Measurements from ENCODE around the gene AGAP5. TPM values are rescaled to one million over a fixed set of nuclear protein-coding genes. Genes with fewer than 3 reads are reported as not detected.
"Not testable (repeated sequence)": the region's sequence is repeated elsewhere in the genome, so short reads cannot be mapped to it uniquely, and the experiment has no call there.

Gene AGAP5
- total RNA-seq, 4 donors from 2014 or later, result 3.0 to 11.2 (median 5.2) TPM

- H3K4me3 ChIP-seq (ENCODE audit: low read depth, poor library complexity, severe bottlenecking); intact Hi-C loops (cut with DNase I; ENCODE audit: low total_unique reads): not testable (repeated sequence)
- DNase-seq (ENCODE audit: low spot score in 2 of 2), result peak in 1 of 2 donors; percentile 34
- 80 to 85% methylated on average over 10 of the region's 10 CpGs for WGBS, 2 donors
These were observed 34.3 kb downstream of the AGAP5 start for GRCh38 chr10:73663621-73664020.

GRCh38 chr10:73662705-73663104 lies 35.2 kb downstream of the AGAP5 start:
- 79 to 88% methylated on average over 7 of the region's 7 CpGs for WGBS, 2 donors
- H3K4me3 ChIP-seq (ENCODE audit: low read depth, poor library complexity, severe bottlenecking); intact Hi-C loops (cut with DNase I; ENCODE audit: low total_unique reads): not testable (repeated sequence)
- DNase-seq (ENCODE audit: low spot score in 2 of 2), result peak in 1 of 2 donors; percentile 46

GRCh38 chr10:73655990-73656298 lies 42.0 kb downstream of the AGAP5 start, which contains the start of gene SYNPO2L:
Gene SYNPO2L (minus strand): TSS chr10:73656029. CDS start chr10:73655922, 107 bp downstream.
- intact Hi-C loops (cut with DNase I; ENCODE audit: low total_unique reads), result no loop called here
- DNase-seq (ENCODE audit: low spot score in 2 of 2), result no peak
- no peak within 1 kb of the TSS for H3K4me3 ChIP-seq (ENCODE audit: low read depth, poor library complexity, severe bottlenecking)
- 80 to 88% methylated on average over 5 of the region's 5 CpGs for WGBS, 2 donors
- no peak for TF ChIP-seq POLR2A (IDR thresholded peaks at IDR 0.05)
- TF ChIP-seq CTCF (IDR thresholded peaks at IDR 0.05), result no peak

GRCh38 chr10:73655257-73655989 lies 42.5 kb downstream of the AGAP5 start:
- no peak for TF ChIP-seq CTCF (IDR thresholded peaks at IDR 0.05)
- TF ChIP-seq POLR2A (IDR thresholded peaks at IDR 0.05), result no peak
- intact Hi-C loops (cut with DNase I; ENCODE audit: low total_unique reads), result no loop called here
- no peak overlapping the region for H3K4me3 ChIP-seq (ENCODE audit: low read depth, poor library complexity, severe bottlenecking)
- DNase-seq (ENCODE audit: low spot score in 2 of 2), result no peak
- 76 to 77% methylated on average over 12 of the region's 12 CpGs for WGBS, 2 donors

GRCh38 chr10:73653701-73654100 lies 44.2 kb downstream of the AGAP5 start:
- no peak for TF ChIP-seq POLR2A (IDR thresholded peaks at IDR 0.05)
- no peak for TF ChIP-seq CTCF (IDR thresholded peaks at IDR 0.05)
- intact Hi-C loops (cut with DNase I; ENCODE audit: low total_unique reads), result no loop called here
- no peak overlapping the region for H3K4me3 ChIP-seq (ENCODE audit: low read depth, poor library complexity, severe bottlenecking)
- DNase-seq (ENCODE audit: low spot score in 2 of 2), result no peak
- WGBS, 2 donors, result 82 to 86% methylated on average over 3 of the region's 3 CpGs

- 86 to 92% methylated on average over 11 of the region's 11 CpGs for WGBS, 2 donors
- TF ChIP-seq POLR2A (IDR thresholded peaks at IDR 0.05), result no peak
- intact Hi-C loops (cut with DNase I; ENCODE audit: low total_unique reads), result no loop called here
- no peak for DNase-seq (ENCODE audit: low spot score in 2 of 2)
- H3K4me3 ChIP-seq (ENCODE audit: low read depth, poor library complexity, severe bottlenecking), result no peak overlapping the region
These were observed 44.7 kb downstream of the AGAP5 start for GRCh38 chr10:73653195-73653594.

GRCh38 chr10:73650537-73651331 lies 47.2 kb downstream of the AGAP5 start:
- 79 to 81% methylated on average over 5 of the region's 5 CpGs for WGBS, 2 donors
- no peak overlapping the region for H3K4me3 ChIP-seq (ENCODE audit: low read depth, poor library complexity, severe bottlenecking)
- no peak for DNase-seq (ENCODE audit: low spot score in 2 of 2)
- intact Hi-C loops (cut with DNase I; ENCODE audit: low total_unique reads), result no loop called here
- TF ChIP-seq POLR2A (IDR thresholded peaks at IDR 0.05) (no peak), CTCF (IDR thresholded peaks at IDR 0.05) (no peak)
